GM12878 (cell line): ENCODE measurements around the gene RCCD1. TPM values are rescaled to one million over a fixed set of nuclear protein-coding genes. Genes with fewer than 3 reads are reported as not detected.

ENCODE experiments used
- CBX5 ChIP-seq: sonication (generic); IDR thresholded peaks from 2 replicates; pipeline ENCODE4 v1.6.1; 2016; ENCODE audit warnings: low read depth, moderate library complexity, mild to moderate bottlenecking, inconsistent platforms
- CHD2 ChIP-seq: IDR thresholded peaks from 2 replicates; pipeline ENCODE4 v1.6.1; 2011; ENCODE audit warnings: low read depth, low read length, improper control_type of control experiment, borderline replicate concordance
- E2F4 ChIP-seq: IDR thresholded peaks from 2 replicates; pipeline ENCODE4 v1.6.1; 2012; ENCODE audit warnings: low read depth, low read length, improper control_type of control experiment
- EED ChIP-seq: sonication (generic); IDR thresholded peaks from 2 replicates; pipeline ENCODE4 v1.6.1; 2016; ENCODE audit warnings: antibody characterized with exemption, low read depth
- ELK1 ChIP-seq: IDR thresholded peaks from 2 replicates; pipeline ENCODE4 v1.6.1; 2012; ENCODE audit warnings: low read depth, low read length, improper control_type of control experiment
- FOS ChIP-seq: IDR thresholded peaks from 3 replicates; pipeline ENCODE4 v1.6.1; 2011; ENCODE audit warnings: borderline replicate concordance; ENCODE audit not compliant: insufficient read length; ENCODE audit errors: extremely low read depth
- FOXK2 ChIP-seq: fragments of 450-650 bp; IDR thresholded peaks from 2 replicates; pipeline ENCODE4 v1.6.1; 2017; ENCODE audit warnings: mild to moderate bottlenecking, moderate library complexity
- IKZF2 ChIP-seq, 2 experiments: fragments of 450-650 bp; IDR thresholded peaks; 2 replicates each; pipeline ENCODE4 v1.6.1; 2017; ENCODE audit warnings: mild to moderate bottlenecking in 2 of 2, moderate library complexity in 2 of 2
- JUNB ChIP-seq: IDR thresholded peaks from 2 replicates; pipeline ENCODE4 v1.6.1; 2016; ENCODE audit warnings: antibody characterized with exemption, mild to moderate bottlenecking
- KAT2A ChIP-seq: conservative IDR thresholded peaks from 2 replicates; pipeline ENCODE4 v1.6.1; 2011; ENCODE audit warnings: low read depth, low read length; ENCODE audit not compliant: control insufficient read depth
- MYB ChIP-seq: fragments of 150-350 bp; IDR thresholded peaks from 2 replicates; pipeline ENCODE4 v1.6.1; 2014; ENCODE audit warnings: mild to moderate bottlenecking, low read depth, low read length, borderline replicate concordance
- NFYB ChIP-seq: IDR thresholded peaks from 2 replicates; pipeline ENCODE4 v1.6.1; 2011; ENCODE audit warnings: low read depth, mild to moderate bottlenecking, low read length, improper control_type of control experiment, moderate library complexity; ENCODE audit not compliant: insufficient read depth
- PAX5 ChIP-seq: IDR thresholded peaks from 2 replicates; pipeline ENCODE4 v1.6.1; 2011; ENCODE audit warnings: low read depth, low read length, borderline replicate concordance
- PML ChIP-seq: IDR thresholded peaks from 2 replicates; pipeline ENCODE4 v1.6.1; 2012; ENCODE audit warnings: low read length, inconsistent platforms
- SP1 ChIP-seq: IDR thresholded peaks from one replicate; pipeline ENCODE4 v1.6.1; 2011; ENCODE audit warnings: low read depth, low read length
- SREBF2 ChIP-seq: IDR thresholded peaks from 2 replicates; pipeline ENCODE4 v1.6.1; 2012; ENCODE audit warnings: mild to moderate bottlenecking, low read length
- SUZ12 ChIP-seq: fragments of 200-600 bp; sonication (generic); IDR thresholded peaks from one replicate; pipeline ENCODE4 v1.6.1; 2018; ENCODE audit warnings: antibody characterized with exemption, mild to moderate bottlenecking; ENCODE audit not compliant: unreplicated experiment
- TCF12 ChIP-seq: IDR thresholded peaks from 2 replicates; pipeline ENCODE4 v1.6.1; 2011; ENCODE audit warnings: low read depth, mild to moderate bottlenecking, low read length
- ZBTB33 ChIP-seq: fragments of 450-650 bp; IDR thresholded peaks from 2 replicates; pipeline ENCODE4 v1.6.1; 2017; ENCODE audit warnings: mild to moderate bottlenecking
- ZNF207 ChIP-seq: fragments of 450-650 bp; IDR thresholded peaks from 2 replicates; pipeline ENCODE4 v1.6.1; 2014; ENCODE audit warnings: antibody characterized with exemption, mild to moderate bottlenecking, borderline replicate concordance
- ZNF687 ChIP-seq: fragments of 450-650 bp; IDR thresholded peaks from 2 replicates; pipeline ENCODE4 v1.6.1; 2017; ENCODE audit warnings: mild to moderate bottlenecking, moderate library complexity
- polyA plus RNA-seq, 11 experiments: library from polyadenylated mRNA; depleted of rRNA in 4 of 11; unstranded in 6 of 11; stranded (reverse) in 5 of 11; fragments of >200 nt; fragmentation: Nextera tagmentation in 4 of 11; fragmentation: Illumina TruSeq in 1 of 11; extraction: Ambion mirVana in 4 of 11; extraction: Trizol in 1 of 11; gene quantifications; 1 replicate in 1 of 11; 2 replicates in 10 of 11; pipeline versions ENCODE4 v1.2.1 to v1.2.3, GENCODE V29; 2011 to 2016; ENCODE audit warnings: inconsistent platforms in 2 of 11, missing spikeins in 2 of 11, low read depth in 1 of 11
- total RNA-seq, 4 experiments: library from RNA; depleted of rRNA in 3 of 4; stranded (reverse); fragments of >200 nt in 3 of 4; fragmentation: Illumina TruSeq in 1 of 4; extraction: Trizol in 1 of 4; gene quantifications; 2 replicates each; pipeline versions ENCODE4 v1.2.1 to v1.2.3, GENCODE V29; 2013 to 2021

RCCD1 gene
- total and polyA plus RNA-seq, 10 of the 15 experiments (the other 5 are each of a cell fraction or from before 2014, with no cell fraction given) = 5.2 to 30.4 (median 20.9) TPM

- TF ChIP-seq ZNF687 (peak; percentile 70), PAX5 (no peak), E2F4 (peak; percentile 99), JUNB (no peak), EED (no peak; the same call in 1 of the 2 replicates), ZBTB33 (no peak), NFYB (peak; percentile 94), CBX5 (no peak), FOXK2 (no peak), SP1 (peak; percentile 80), KAT2A (no peak), ELK1 (no peak), TCF12 (0 out of 2 replicates have a peak, but pooled peaks have one; percentile 3), FOS (peak; percentile 11), PML (no peak), CHD2 (peak; percentile 19; the same call in 1 of the 2 replicates), IKZF2 (IDR thresholded peaks at IDR 0.05) (no peak), MYB (no peak), SUZ12 (no peak), ZNF207 (peak; percentile 77), SREBF2 (no peak)
These were observed at the start of gene RCCD1 (continued) for GRCh38 chr15:90954712-90955623.
